H9 (cell line): Measurements from ENCODE around the gene FAS. TPM values are rescaled to one million over a fixed set of nuclear protein-coding genes. Genes with fewer than 3 reads are reported as not detected.

ENCODE experiments used
- DNase-seq: peaks from one replicate; pipeline ENCODE4 v3.0.0-alpha.2; 2017
- H2AFZ ChIP-seq: one replicate; pipeline ENCODE4 v1.6.1; 2013; ENCODE audit warnings: mild to moderate bottlenecking, low read length, control low read depth, moderate library complexity
- H2AK5ac ChIP-seq: 2 replicates; pipeline ENCODE4 v1.6.1; 2013; ENCODE audit warnings: low read length, control low read depth, mixed read lengths; ENCODE audit not compliant: insufficient read length
- H2BK120ac ChIP-seq: one replicate; pipeline ENCODE4 v1.6.1; 2013; ENCODE audit warnings: low read depth, mild to moderate bottlenecking, low read length, control low read depth, inconsistent platforms; ENCODE audit not compliant: poor library complexity, severe bottlenecking
- H2BK12ac ChIP-seq: 2 replicates; pipeline ENCODE4 v1.6.1; 2013; ENCODE audit warnings: low read length, control low read depth, mixed read lengths, low read depth; ENCODE audit not compliant: insufficient read length
- H2BK15ac ChIP-seq: 2 replicates; pipeline ENCODE4 v1.6.1; 2013; ENCODE audit warnings: low read depth, low read length, control low read depth
- H2BK20ac ChIP-seq: one replicate; pipeline ENCODE4 v1.6.1; 2013; ENCODE audit warnings: low read depth, mild to moderate bottlenecking, low read length, control low read depth, inconsistent platforms; ENCODE audit not compliant: poor library complexity, severe bottlenecking
- H2BK5ac ChIP-seq: 2 replicates; pipeline ENCODE4 v1.6.1; 2013; ENCODE audit warnings: low read length, control low read depth, mixed read lengths; ENCODE audit not compliant: insufficient read length
- H3K14ac ChIP-seq: 2 replicates; pipeline ENCODE4 v1.6.1; 2013; ENCODE audit warnings: low read length, control low read depth; ENCODE audit not compliant: insufficient read depth
- H3K18ac ChIP-seq: 2 replicates; pipeline ENCODE4 v1.6.1; 2013; ENCODE audit warnings: low read depth, mild to moderate bottlenecking, mixed read lengths, low read length, control low read depth; ENCODE audit not compliant: insufficient read length
- H3K23ac ChIP-seq: 2 replicates; pipeline ENCODE4 v1.6.1; 2013; ENCODE audit warnings: low read length, control low read depth, mixed read lengths, low read depth; ENCODE audit not compliant: insufficient read length
- H3K23me2 ChIP-seq: 2 replicates; pipeline ENCODE4 v1.6.1; 2013; ENCODE audit warnings: low read depth, mild to moderate bottlenecking, mixed read lengths, low read length, control low read depth; ENCODE audit not compliant: insufficient read length, poor library complexity, severe bottlenecking
- H3K27ac ChIP-seq: 2 replicates; pipeline ENCODE4 v1.5.1; 2013; ENCODE audit warnings: low read length, control low read depth, mixed read lengths, low read depth; ENCODE audit not compliant: insufficient read length
- H3K27me3 ChIP-seq: 2 replicates; pipeline ENCODE4 v1.6.1; 2013; ENCODE audit warnings: low read length, control low read depth, inconsistent platforms; ENCODE audit not compliant: insufficient read depth
- H3K4ac ChIP-seq: 2 replicates; pipeline ENCODE4 v1.6.1; 2013; ENCODE audit warnings: low read depth, mild to moderate bottlenecking, control low read depth, inconsistent platforms, low read length, moderate library complexity
- H3K4me1 ChIP-seq: 2 replicates; pipeline ENCODE4 v1.6.1; 2013; ENCODE audit warnings: low read length, control low read depth, inconsistent platforms; ENCODE audit not compliant: insufficient read depth
- H3K4me2 ChIP-seq: 2 replicates; pipeline ENCODE4 v1.6.1; 2013; ENCODE audit warnings: low read length, control low read depth, mixed read lengths; ENCODE audit not compliant: insufficient read length, insufficient read depth
- H3K56ac ChIP-seq: 2 replicates; pipeline ENCODE4 v1.6.1; 2013; ENCODE audit warnings: low read depth, mild to moderate bottlenecking, mixed read lengths, low read length, control low read depth; ENCODE audit not compliant: insufficient read length
- H3K79me1 ChIP-seq: 2 replicates; pipeline ENCODE4 v1.6.1; 2013; ENCODE audit warnings: low read depth, mild to moderate bottlenecking, moderate library complexity, low read length, control low read depth, inconsistent platforms; ENCODE audit not compliant: insufficient read depth, poor library complexity, severe bottlenecking
- H3K79me2 ChIP-seq: 2 replicates; pipeline ENCODE4 v1.6.1; 2013; ENCODE audit warnings: low read length, control low read depth, inconsistent platforms; ENCODE audit not compliant: insufficient read depth
- H3K9ac ChIP-seq: 2 replicates; pipeline ENCODE4 v1.6.1; 2013; ENCODE audit warnings: low read length, control low read depth, mixed read lengths; ENCODE audit not compliant: insufficient read length; ENCODE audit errors: extremely low read depth
- H3K9me3 ChIP-seq: one replicate; pipeline ENCODE4 v1.6.1; 2013; ENCODE audit warnings: low read depth, low read length, inconsistent platforms; ENCODE audit not compliant: control insufficient read depth
- H3T11ph ChIP-seq: one replicate; pipeline ENCODE4 v1.6.1; 2013; ENCODE audit warnings: mild to moderate bottlenecking, low read length, control low read depth, inconsistent platforms
- H4K20me1 ChIP-seq: one replicate; pipeline ENCODE4 v1.6.1; 2013; ENCODE audit not compliant: control insufficient read depth, insufficient read length, insufficient read depth
- H4K5ac ChIP-seq: 2 replicates; pipeline ENCODE4 v1.6.1; 2013; ENCODE audit warnings: low read depth, mild to moderate bottlenecking, mixed read lengths, low read length, control low read depth; ENCODE audit not compliant: insufficient read length
- H4K8ac ChIP-seq: replicated peaks from 2 replicates; pipeline ENCODE4 v1.6.1; 2013; ENCODE audit warnings: low read length, control low read depth, mixed read lengths, low read depth; ENCODE audit not compliant: insufficient read length
- H4K91ac ChIP-seq: 2 replicates; pipeline ENCODE4 v1.6.1; 2013; ENCODE audit warnings: low read depth, mild to moderate bottlenecking, moderate library complexity, mixed read lengths, low read length, control low read depth; ENCODE audit not compliant: insufficient read length
- H3K27ac Mint-ChIP-seq, 3 experiments: 2 replicates in 2 of 3; 3 replicates in 1 of 3; pipeline ENCODE4 v1.8.0; 2020 to 2021; ENCODE audit warnings: mixed read lengths in 3 of 3, mild to moderate bottlenecking in 1 of 3, moderate library complexity in 1 of 3
- H3K27me3 Mint-ChIP-seq: 2 replicates; pipeline ENCODE4 v1.8.0; 2021; ENCODE audit warnings: low read depth, mild to moderate bottlenecking, moderate library complexity, mixed read lengths
- H3K36me3 Mint-ChIP-seq, 3 experiments: 2 replicates in 2 of 3; 3 replicates in 1 of 3; pipeline ENCODE4 v1.8.0; 2020 to 2021; ENCODE audit warnings: low read depth in 3 of 3, mixed read lengths in 3 of 3; ENCODE audit not compliant: insufficient read depth in 1 of 3
- H3K4me1 Mint-ChIP-seq, 2 experiments: 2 replicates each; pipeline ENCODE4 v1.8.0; 2020; ENCODE audit warnings: mixed read lengths in 2 of 2
- H3K4me3 Mint-ChIP-seq, 2 experiments: 2 replicates in 1 of 2; 3 replicates in 1 of 2; pipeline ENCODE4 v1.8.0; 2020 to 2021; ENCODE audit warnings: mild to moderate bottlenecking in 2 of 2, mixed read lengths in 2 of 2, moderate library complexity in 1 of 2
- H3K9me3 Mint-ChIP-seq, 2 experiments: 2 replicates in 1 of 2; 3 replicates in 1 of 2; pipeline ENCODE4 v1.8.0; 2020; ENCODE audit warnings: mild to moderate bottlenecking in 2 of 2, mixed read lengths in 2 of 2, moderate library complexity in 1 of 2
- CTCF ChIP-seq: fragments of 200-600 bp; sonication (generic); conservative IDR thresholded peaks from 3 replicates; pipeline ENCODE4 v1.8.0; 2021; ENCODE audit warnings: antibody characterized with exemption, mild to moderate bottlenecking
- WGBS: extraction: QIAGEN DNeasy Blood & Tissue Kit; methylation state at CpG from one replicate; pipeline ENCODE4 v1.1.7; 2013; ENCODE audit warnings: missing lambda C conversion rate, low lambda C conversion rate, mixed read lengths; ENCODE audit not compliant: insufficient read length; ENCODE audit errors: extremely low coverage; 5-methylcytosine and 5-hydroxymethylcytosine counted together
- total RNA-seq: library from RNA; stranded (reverse); gene quantifications from 2 replicates; pipeline ENCODE4 v1.2.1, GENCODE V29; 2021

Gene FAS
- total RNA-seq, 1 experiment from 2014 or later = 3.0 TPM

- H3K27ac ChIP-seq = no peak overlapping the region
- H3K23me2 ChIP-seq = no peaks in the 10 kb centered on the region
- H4K5ac ChIP-seq = no peak overlapping the region
- H3K4me2 ChIP-seq = no peak overlapping the region
- H3K9me3 Mint-ChIP-seq = no peaks in the 10 kb centered on the region
- H2BK5ac ChIP-seq = no peak overlapping the region
- DNase-seq = no peak
- no peak overlapping the region for H3K18ac ChIP-seq
- H3K4me1 Mint-ChIP-seq = peaks cover 4 to 8% of the 10 kb centered on the region in 2 experiments; a peak in 1 of 4 replicates
- H3K79me1 ChIP-seq = no peaks in the 10 kb centered on the region
- no peak overlapping the region for H2BK120ac ChIP-seq
- no peaks in the 10 kb centered on the region for H3K36me3 Mint-ChIP-seq
- no peak overlapping the region for H2AK5ac ChIP-seq
- H2BK15ac ChIP-seq = no peak overlapping the region
- no peak overlapping the region for H3K56ac ChIP-seq
- H2BK12ac ChIP-seq = no peak overlapping the region
- no peak overlapping the region for H4K91ac ChIP-seq
- no peak overlapping the region for H2AFZ ChIP-seq
- no peak overlapping the region for H3K14ac ChIP-seq
- H3K9ac ChIP-seq = no peak overlapping the region
- H3K4ac ChIP-seq = no peak overlapping the region
- no peaks in the 10 kb centered on the region for H4K20me1 ChIP-seq
- no CpG with 5 or more reads among the region's 1 CpG for WGBS
- H3K4me3 Mint-ChIP-seq = no peak overlapping the region
- no peaks in the 10 kb centered on the region for H3K27me3 Mint-ChIP-seq
- H3K4me1 ChIP-seq = no peaks in the 10 kb centered on the region
- H3T11ph ChIP-seq = no peak overlapping the region
- no peak for TF ChIP-seq CTCF
- H2BK20ac ChIP-seq = no peak overlapping the region
- H3K79me2 ChIP-seq = no peaks in the 10 kb centered on the region
- no peak overlapping the region for H3K27ac Mint-ChIP-seq
- no peaks in the 10 kb centered on the region for H3K9me3 ChIP-seq
- H3K23ac ChIP-seq = no peak overlapping the region
- H3K27me3 ChIP-seq = no peaks in the 10 kb centered on the region
- H4K8ac ChIP-seq = no peak overlapping the region
Observed at GRCh38 chr10:88999625-89000024, 9.0 kb downstream of the FAS start.
